Fibroblast of lung (primary cell): Measurements from ENCODE around the gene ART1.

Experiments
- CTCF ChIP-seq, 2 donors: IDR thresholded peaks in 1 of 2; conservative IDR thresholded peaks in 1 of 2; 1 replicate in 1 of 2; 2 replicates in 1 of 2; pipeline ENCODE4 v1.5.1; 2011 to 2012; ENCODE audit warnings: low read length in 2 of 2, control low read depth in 1 of 2, inconsistent platforms in 1 of 2, low read depth in 1 of 2, mild to moderate bottlenecking in 1 of 2
- EZH2 ChIP-seq: IDR thresholded peaks from 2 replicates; pipeline ENCODE4 v1.5.1; 2012; ENCODE audit warnings: low read length, control low read depth, mild to moderate bottlenecking; ENCODE audit errors: missing control alignments

GRCh38 chr11:3707176-3707575 is 62.2 kb downstream of the ART1 start:
- TF ChIP-seq EZH2 (no peak), CTCF (conservative IDR thresholded peaks at IDR 0.05 in 1 of 2, IDR thresholded peaks at IDR 0.05 in 1 of 2; ENCODE audit: low read depth in 1 of 2, low read length in 2 of 2) (no peak)
